GM12878 (cell line): ENCODE data around the gene UGT1A7.

ENCODE experiments used
- E2F8 ChIP-seq: fragments of 450-650 bp; IDR thresholded peaks from 2 replicates; pipeline ENCODE4 v1.6.1; 2018; ENCODE audit warnings: mild to moderate bottlenecking, low read depth, moderate library complexity; ENCODE audit not compliant: partially characterized antibody
- FOS ChIP-seq: IDR thresholded peaks from 3 replicates; pipeline ENCODE4 v1.6.1; 2011; ENCODE audit warnings: borderline replicate concordance; ENCODE audit not compliant: insufficient read length; ENCODE audit errors: extremely low read depth
- FOXK2 ChIP-seq: fragments of 450-650 bp; IDR thresholded peaks from 2 replicates; pipeline ENCODE4 v1.6.1; 2017; ENCODE audit warnings: mild to moderate bottlenecking, moderate library complexity
- NFIC ChIP-seq: IDR thresholded peaks from 2 replicates; pipeline ENCODE4 v1.6.1; 2012; ENCODE audit warnings: low read depth, mild to moderate bottlenecking, inconsistent platforms, low read length, moderate library complexity
- PAX8 ChIP-seq: fragments of 450-650 bp; IDR thresholded peaks from 2 replicates; pipeline ENCODE4 v1.6.1; 2017; ENCODE audit warnings: mild to moderate bottlenecking, moderate library complexity
- PKNOX1 ChIP-seq: fragments of 450-650 bp; IDR thresholded peaks from 2 replicates; pipeline ENCODE4 v1.6.1; 2016; ENCODE audit warnings: mild to moderate bottlenecking
- POLR2AphosphoS2 ChIP-seq: IDR thresholded peaks from 2 replicates; pipeline ENCODE4 v1.6.1; 2011; ENCODE audit warnings: low read depth, mild to moderate bottlenecking, low read length, improper control_type of control experiment, moderate library complexity
- POLR2AphosphoS5 ChIP-seq: IDR thresholded peaks from 2 replicates; pipeline ENCODE4 v1.6.1; 2011; ENCODE audit warnings: mild to moderate bottlenecking, low read length, inconsistent platforms
- POU2F2 ChIP-seq: IDR thresholded peaks from 3 replicates; pipeline ENCODE4 v1.6.1; 2011; ENCODE audit warnings: low read depth, mild to moderate bottlenecking, low read length, borderline replicate concordance
- TF ChIP-seq, protein P1 (sequence below): IDR thresholded peaks from 2 replicates; pipeline ENCODE4 v1.6.1; 2012; ENCODE audit warnings: mild to moderate bottlenecking, low read depth, low read length
- TF ChIP-seq, protein P2 (sequence below), 3 experiments: IDR thresholded peaks in 2 of 3; conservative IDR thresholded peaks in 1 of 3; 2 replicates each; pipeline ENCODE4 v1.5.1; 2011; ENCODE audit warnings: low read depth in 3 of 3, low read length in 3 of 3, mild to moderate bottlenecking in 3 of 3, control low read depth in 2 of 3, moderate library complexity in 2 of 3, inconsistent platforms in 1 of 3, mixed read lengths in 1 of 3; ENCODE audit not compliant: control insufficient read depth in 2 of 3, insufficient read depth in 1 of 3; ENCODE audit errors: extremely low read depth in 1 of 3

GRCh38 chr2:233674314-233674713 lies 7.4 kb upstream of the UGT1A7 start:
- no peak for TF ChIP-seq PAX8
- no peak for TF ChIP-seq FOS
- no peak for TF ChIP-seq POLR2AphosphoS5
- TF ChIP-seq E2F8 = no peak
- no peak for TF ChIP-seq POU2F2
- TF ChIP-seq, protein P1, sequence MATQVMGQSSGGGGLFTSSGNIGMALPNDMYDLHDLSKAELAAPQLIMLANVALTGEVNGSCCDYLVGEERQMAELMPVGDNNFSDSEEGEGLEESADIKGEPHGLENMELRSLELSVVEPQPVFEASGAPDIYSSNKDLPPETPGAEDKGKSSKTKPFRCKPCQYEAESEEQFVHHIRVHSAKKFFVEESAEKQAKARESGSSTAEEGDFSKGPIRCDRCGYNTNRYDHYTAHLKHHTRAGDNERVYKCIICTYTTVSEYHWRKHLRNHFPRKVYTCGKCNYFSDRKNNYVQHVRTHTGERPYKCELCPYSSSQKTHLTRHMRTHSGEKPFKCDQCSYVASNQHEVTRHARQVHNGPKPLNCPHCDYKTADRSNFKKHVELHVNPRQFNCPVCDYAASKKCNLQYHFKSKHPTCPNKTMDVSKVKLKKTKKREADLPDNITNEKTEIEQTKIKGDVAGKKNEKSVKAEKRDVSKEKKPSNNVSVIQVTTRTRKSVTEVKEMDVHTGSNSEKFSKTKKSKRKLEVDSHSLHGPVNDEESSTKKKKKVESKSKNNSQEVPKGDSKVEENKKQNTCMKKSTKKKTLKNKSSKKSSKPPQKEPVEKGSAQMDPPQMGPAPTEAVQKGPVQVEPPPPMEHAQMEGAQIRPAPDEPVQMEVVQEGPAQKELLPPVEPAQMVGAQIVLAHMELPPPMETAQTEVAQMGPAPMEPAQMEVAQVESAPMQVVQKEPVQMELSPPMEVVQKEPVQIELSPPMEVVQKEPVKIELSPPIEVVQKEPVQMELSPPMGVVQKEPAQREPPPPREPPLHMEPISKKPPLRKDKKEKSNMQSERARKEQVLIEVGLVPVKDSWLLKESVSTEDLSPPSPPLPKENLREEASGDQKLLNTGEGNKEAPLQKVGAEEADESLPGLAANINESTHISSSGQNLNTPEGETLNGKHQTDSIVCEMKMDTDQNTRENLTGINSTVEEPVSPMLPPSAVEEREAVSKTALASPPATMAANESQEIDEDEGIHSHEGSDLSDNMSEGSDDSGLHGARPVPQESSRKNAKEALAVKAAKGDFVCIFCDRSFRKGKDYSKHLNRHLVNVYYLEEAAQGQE = no peak
- TF ChIP-seq POLR2AphosphoS2 = no peak
- TF ChIP-seq, protein P2, sequence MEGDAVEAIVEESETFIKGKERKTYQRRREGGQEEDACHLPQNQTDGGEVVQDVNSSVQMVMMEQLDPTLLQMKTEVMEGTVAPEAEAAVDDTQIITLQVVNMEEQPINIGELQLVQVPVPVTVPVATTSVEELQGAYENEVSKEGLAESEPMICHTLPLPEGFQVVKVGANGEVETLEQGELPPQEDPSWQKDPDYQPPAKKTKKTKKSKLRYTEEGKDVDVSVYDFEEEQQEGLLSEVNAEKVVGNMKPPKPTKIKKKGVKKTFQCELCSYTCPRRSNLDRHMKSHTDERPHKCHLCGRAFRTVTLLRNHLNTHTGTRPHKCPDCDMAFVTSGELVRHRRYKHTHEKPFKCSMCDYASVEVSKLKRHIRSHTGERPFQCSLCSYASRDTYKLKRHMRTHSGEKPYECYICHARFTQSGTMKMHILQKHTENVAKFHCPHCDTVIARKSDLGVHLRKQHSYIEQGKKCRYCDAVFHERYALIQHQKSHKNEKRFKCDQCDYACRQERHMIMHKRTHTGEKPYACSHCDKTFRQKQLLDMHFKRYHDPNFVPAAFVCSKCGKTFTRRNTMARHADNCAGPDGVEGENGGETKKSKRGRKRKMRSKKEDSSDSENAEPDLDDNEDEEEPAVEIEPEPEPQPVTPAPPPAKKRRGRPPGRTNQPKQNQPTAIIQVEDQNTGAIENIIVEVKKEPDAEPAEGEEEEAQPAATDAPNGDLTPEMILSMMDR (IDR thresholded peaks at IDR 0.05 in 2 of 3, conservative IDR thresholded peaks at IDR 0.05 in 1 of 3; ENCODE audit: control insufficient read depth in 2 of 3, extremely low read depth in 1 of 3, insufficient read depth in 1 of 3, low read depth in 3 of 3, low read length in 3 of 3) = 0 out of 6 replicates have a peak, but pooled peaks of 1 of the 3 experiments have one; percentile 15
- TF ChIP-seq FOXK2 = no peak
- TF ChIP-seq NFIC = no peak
- no peak for TF ChIP-seq PKNOX1
